ENCODE results near the gene NMNAT2.

GRCh38 chr1:183353597-183353996 is 64.6 kb downstream of the NMNAT2 start:
- TF ChIP-seq KAT8 (CRISPR knock-in tag; IDR thresholded peaks at IDR 0.05), result no peak
- no peak for TF ChIP-seq BRCA1 (CRISPR knock-in tag; IDR thresholded peaks at IDR 0.05)
- TF ChIP-seq GTF2F1 (IDR thresholded peaks at IDR 0.05; ENCODE audit: low read length), result no peak
- TF ChIP-seq ATF7-NPFF (CRISPR knock-in tag; IDR thresholded peaks at IDR 0.05; ENCODE audit: low read depth), result no peak
- TF ChIP-seq SMAD1 (CRISPR knock-in tag; IDR thresholded peaks at IDR 0.05; ENCODE audit: borderline replicate concordance, low read depth), result no peak
- TF ChIP-seq REL (CRISPR knock-in tag; conservative IDR thresholded peaks at IDR 0.05), result no peak
- no peak for TF ChIP-seq MEF2D (CRISPR knock-in tag; IDR thresholded peaks at IDR 0.05)
- TF ChIP-seq ADNP (CRISPR knock-in tag; IDR thresholded peaks at IDR 0.05), result no peak
- TF ChIP-seq POLR2A (IDR thresholded peaks at IDR 0.05; ENCODE audit: insufficient read depth in 1 of 2, low read depth in 2 of 2, low read length in 2 of 2), result no peak
- TF ChIP-seq ZNF879 (CRISPR knock-in tag; IDR thresholded peaks at IDR 0.05), result no peak
- TF ChIP-seq ERF (CRISPR knock-in tag; IDR thresholded peaks at IDR 0.05), result no peak

Data from HepG2 (cell line).